ENCODE results near the gene NSUN7.
"Not testable (repeated sequence)": the region's sequence is repeated elsewhere in the genome, so short reads cannot be mapped to it uniquely, and the experiment has no call there.

The NSUN7 gene

GRCh38 chr4:40737879-40738278 is 11.9 kb upstream of the NSUN7 start:
- no peak for DNase-seq (ENCODE audit: low spot score)

- DNase-seq (ENCODE audit: low spot score) = no peak
These were observed 10.4 kb upstream of the NSUN7 start for GRCh38 chr4:40739347-40739746.

- no peak for DNase-seq (ENCODE audit: low spot score)
These were observed 5.5 kb upstream of the NSUN7 start for GRCh38 chr4:40744218-40744617.

- DNase-seq (ENCODE audit: low spot score) = no peak
These were observed 4.3 kb upstream of the NSUN7 start for GRCh38 chr4:40745285-40745984.

- DNase-seq (ENCODE audit: low spot score) = no peak
These were observed 2.4 kb upstream of the NSUN7 start for GRCh38 chr4:40747207-40747835.

GRCh38 chr4:40750461-40751258 is 905 bp downstream of the NSUN7 start:
- no peak for DNase-seq (ENCODE audit: low spot score)

GRCh38 chr4:40755616-40756015 is 5.9 kb downstream of the NSUN7 start:
- no peak for DNase-seq (ENCODE audit: low spot score)

GRCh38 chr4:40763228-40763716 is 13.5 kb downstream of the NSUN7 start:
- DNase-seq (ENCODE audit: low spot score) = no peak

- no peak for DNase-seq (ENCODE audit: low spot score)
These were observed 19.5 kb downstream of the NSUN7 start for GRCh38 chr4:40769266-40769665.

GRCh38 chr4:40778090-40778489 is 28.3 kb downstream of the NSUN7 start:
- DNase-seq (ENCODE audit: low spot score) = no peak

GRCh38 chr4:40782876-40783275 is 33.1 kb downstream of the NSUN7 start:
- no peak for DNase-seq (ENCODE audit: low spot score)

GRCh38 chr4:40785727-40786126 is 36.0 kb downstream of the NSUN7 start:
- no peak for DNase-seq (ENCODE audit: low spot score)

GRCh38 chr4:40788331-40788730 is 38.6 kb downstream of the NSUN7 start:
- peak; percentile 6 for DNase-seq (ENCODE audit: low spot score)

- no peak for DNase-seq (ENCODE audit: low spot score)
These were observed 39.3 kb downstream of the NSUN7 start for GRCh38 chr4:40789031-40789430.

GRCh38 chr4:40789771-40790170 is 40.0 kb downstream of the NSUN7 start:
- DNase-seq (ENCODE audit: low spot score) = no peak

- DNase-seq (ENCODE audit: low spot score) = no peak
These were observed 50.3 kb downstream of the NSUN7 start for GRCh38 chr4:40800064-40800463.

GRCh38 chr4:40804598-40804997 is 54.8 kb downstream of the NSUN7 start:
- no peak for DNase-seq (ENCODE audit: low spot score)

GRCh38 chr4:40808926-40809457 is 59.2 kb downstream of the NSUN7 start:
- DNase-seq (ENCODE audit: low spot score) = no peak

- no peak for DNase-seq (ENCODE audit: low spot score)
These were observed 62.2 kb downstream of the NSUN7 start for GRCh38 chr4:40811956-40812355.

GRCh38 chr4:40812386-40812785 is 62.6 kb downstream of the NSUN7 start:
- no peak for DNase-seq (ENCODE audit: low spot score)

GRCh38 chr4:40812856-40813255 is 63.1 kb downstream of the NSUN7 start:
- DNase-seq (ENCODE audit: low spot score) = no peak

GRCh38 chr4:40817157-40817556 is 67.4 kb downstream of the NSUN7 start:
- DNase-seq (ENCODE audit: low spot score) = not testable (repeated sequence)

- no peak for DNase-seq (ENCODE audit: low spot score)
These were observed 70.3 kb downstream of the NSUN7 start for GRCh38 chr4:40820101-40820500.

Measured in cerebellar cortex (tissue), 1 donor.